HUES64 (cell line): Measurements from ENCODE around the gene CTIF.

ENCODE experiments used
- H3K27ac ChIP-seq: 2 replicates; pipeline ENCODE4 v1.7.0; 2013; ENCODE audit warnings: low read depth, low read length, inconsistent platforms
- H3K27me3 ChIP-seq: 2 replicates; pipeline ENCODE4 v1.6.1; 2013; ENCODE audit warnings: mild to moderate bottlenecking, low read length; ENCODE audit not compliant: insufficient read depth
- H3K36me3 ChIP-seq: 2 replicates; pipeline ENCODE4 v1.6.1; 2013; ENCODE audit warnings: mild to moderate bottlenecking, low read length; ENCODE audit not compliant: insufficient read depth
- H3K4me1 ChIP-seq: 2 replicates; pipeline ENCODE4 v1.6.1; 2013; ENCODE audit warnings: mild to moderate bottlenecking, low read length, moderate library complexity; ENCODE audit not compliant: insufficient read depth
- H3K4me3 ChIP-seq: 2 replicates; pipeline ENCODE4 v1.5.1; 2013; ENCODE audit warnings: mild to moderate bottlenecking, low read length, moderate library complexity
- H3K9ac ChIP-seq: 2 replicates; pipeline ENCODE4 v1.6.1; 2013; ENCODE audit warnings: mild to moderate bottlenecking, low read depth, low read length
- H3K9me3 ChIP-seq: 2 replicates; pipeline ENCODE4 v1.6.1; 2013; ENCODE audit warnings: low read depth, low read length; ENCODE audit not compliant: insufficient read depth
- WGBS: fragments of 150-250, 120-280 bp; methylation state at CpG from one replicate; pipeline ENCODE4 v1.1.7; 2013; ENCODE audit warnings: missing lambda C conversion rate; 5-methylcytosine and 5-hydroxymethylcytosine counted together

The CTIF gene

DNA sequence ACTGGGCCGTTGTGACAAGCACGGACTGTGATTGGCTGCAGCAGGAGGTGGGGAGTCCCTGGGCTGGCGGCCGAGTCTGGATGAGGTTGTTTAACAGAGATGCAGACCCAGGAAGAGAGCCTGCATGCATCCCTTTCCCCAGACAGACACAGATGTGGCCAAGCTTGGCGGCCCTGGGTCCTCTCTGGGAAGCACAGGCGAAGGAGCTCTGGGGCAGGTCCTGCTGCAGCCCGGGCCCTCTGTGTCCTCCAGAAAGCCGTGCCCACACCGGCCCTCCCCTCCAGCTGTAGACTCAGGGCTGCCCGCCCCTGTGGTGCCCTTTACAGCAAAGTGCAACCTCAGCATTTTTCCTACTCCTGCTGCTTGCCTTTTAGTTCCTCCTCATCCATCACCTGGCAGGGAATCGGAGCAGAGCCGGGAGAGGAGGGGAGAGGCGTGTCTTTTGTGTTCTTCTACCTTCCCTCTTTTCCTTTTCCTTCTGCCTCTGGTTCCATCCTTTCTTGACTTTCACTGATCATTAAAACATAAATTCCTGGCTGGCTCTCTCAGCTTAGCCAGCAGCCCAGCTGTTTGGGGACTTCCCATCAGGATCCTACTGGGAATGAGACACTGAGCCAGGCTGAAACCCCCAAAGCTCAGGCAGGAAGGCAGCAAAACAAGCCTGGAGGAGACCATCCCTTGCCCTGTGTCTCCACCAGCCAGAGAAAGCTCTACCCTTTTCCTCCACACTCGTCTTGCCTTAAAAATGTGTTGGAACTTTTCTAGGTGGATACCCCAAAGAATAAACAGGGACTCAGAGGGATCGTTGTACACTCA, 75.0 kb downstream of the CTIF start:
- no peak overlapping the region for H3K9ac ChIP-seq
- H3K27ac ChIP-seq: no peak overlapping the region
- no peak overlapping the region for H3K4me3 ChIP-seq
- H3K27me3 ChIP-seq: no peaks in the 10 kb centered on the region
- no peaks in the 10 kb centered on the region for H3K9me3 ChIP-seq
- H3K36me3 ChIP-seq: no peaks in the 10 kb centered on the region
- peaks cover 11% of the 10 kb centered on the region; the same call in 1 of the 2 replicates for H3K4me1 ChIP-seq
- WGBS: 79% methylated on average over 15 of the region's 15 CpGs

DNA sequence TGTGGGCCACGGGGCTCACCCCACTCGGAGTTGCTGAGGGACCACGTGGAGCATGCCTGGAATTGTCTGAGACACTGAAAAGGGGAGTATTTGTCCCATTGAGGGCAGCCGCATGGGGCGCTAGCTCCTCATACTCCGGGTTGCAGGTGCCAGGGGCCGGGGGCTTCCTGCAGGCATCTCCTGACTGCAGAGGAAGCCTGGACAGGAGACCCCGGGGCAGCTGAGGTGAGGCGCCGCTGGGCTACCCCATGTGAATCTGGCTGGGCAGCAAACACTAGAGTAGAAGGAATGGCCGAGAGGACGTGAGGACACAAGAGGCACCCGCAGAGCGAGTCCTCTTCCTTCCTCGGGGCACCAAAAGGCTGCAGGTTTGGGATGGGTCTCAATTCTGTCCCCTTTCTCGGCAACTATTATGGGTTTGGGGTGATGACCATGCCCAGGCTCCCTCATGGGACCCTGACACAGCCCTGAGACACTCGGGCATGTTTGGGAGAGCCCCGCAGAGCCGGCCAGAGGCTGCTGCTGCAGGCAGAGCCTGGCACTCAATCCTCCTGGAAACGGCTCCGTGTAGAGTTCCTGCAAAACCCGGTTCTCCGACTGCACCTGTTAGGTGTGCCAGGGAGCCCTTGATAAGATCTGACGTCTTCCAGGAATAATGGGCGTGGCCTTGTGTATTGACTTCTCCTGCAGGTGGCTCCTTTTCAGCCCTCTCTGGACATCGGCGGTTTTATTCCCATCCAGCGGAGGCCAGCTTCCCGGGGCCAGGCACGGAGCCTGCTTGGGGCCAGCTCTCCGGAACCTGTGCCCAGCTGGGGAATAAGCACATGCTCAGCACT, 77.0 kb downstream of the CTIF start:
- Histone ChIP-seq H3K9ac (no peak overlapping the region), H3K27ac (no peak overlapping the region), H3K9me3 (no peaks in the 10 kb centered on the region), H3K27me3 (no peaks in the 10 kb centered on the region), H3K4me1 (peaks cover 11% of the 10 kb centered on the region; the same call in 1 of the 2 replicates), H3K4me3 (no peak overlapping the region), H3K36me3 (no peaks in the 10 kb centered on the region)
- 91% methylated on average over 31 of the region's 31 CpGs for WGBS

DNA sequence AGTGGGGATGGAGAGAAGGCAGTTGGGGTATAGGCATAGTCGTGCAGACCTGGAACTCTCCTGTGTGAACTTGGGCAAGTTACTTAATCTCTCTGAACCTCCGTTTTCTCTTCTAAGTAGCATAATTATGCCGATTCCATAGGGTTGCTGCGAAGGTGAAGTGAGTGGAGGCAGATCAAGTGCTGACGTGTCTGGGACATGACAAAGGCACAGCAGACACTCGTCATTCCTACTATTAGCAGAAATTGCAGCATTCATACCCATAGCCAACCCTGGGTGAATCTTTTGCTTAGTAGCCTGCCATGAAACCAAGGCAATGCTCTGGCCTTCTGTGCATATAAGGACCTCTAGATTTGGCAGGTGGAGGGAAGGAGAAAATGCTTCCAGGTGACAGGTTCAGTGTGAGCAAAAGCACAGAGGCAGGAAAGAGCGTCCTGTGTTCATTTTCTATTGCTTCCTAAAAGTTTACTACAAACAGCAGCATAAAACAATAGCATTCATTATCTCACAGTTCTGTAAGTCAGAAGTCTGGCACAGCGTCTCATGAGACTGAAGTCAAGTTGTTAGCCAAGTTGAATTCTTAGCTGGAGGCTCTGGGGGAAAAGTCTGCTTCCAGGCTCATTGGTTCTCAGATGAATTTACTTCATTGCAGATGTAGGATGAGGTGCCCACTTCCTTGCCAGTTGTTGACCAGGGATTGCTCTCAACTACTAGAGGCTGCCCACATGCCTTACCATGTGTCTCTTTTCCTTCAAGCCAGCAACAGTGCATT, 77.8 kb downstream of the CTIF start:
- peaks cover 11% of the 10 kb centered on the region; the same call in 1 of the 2 replicates for H3K4me1 ChIP-seq
- no peaks in the 10 kb centered on the region for H3K36me3 ChIP-seq
- no peak overlapping the region for H3K9ac ChIP-seq
- no peak overlapping the region for H3K4me3 ChIP-seq
- no peak overlapping the region for H3K27ac ChIP-seq
- H3K27me3 ChIP-seq: no peaks in the 10 kb centered on the region
- 92% methylated on average over 8 of the region's 8 CpGs for WGBS
- no peaks in the 10 kb centered on the region for H3K9me3 ChIP-seq

DNA sequence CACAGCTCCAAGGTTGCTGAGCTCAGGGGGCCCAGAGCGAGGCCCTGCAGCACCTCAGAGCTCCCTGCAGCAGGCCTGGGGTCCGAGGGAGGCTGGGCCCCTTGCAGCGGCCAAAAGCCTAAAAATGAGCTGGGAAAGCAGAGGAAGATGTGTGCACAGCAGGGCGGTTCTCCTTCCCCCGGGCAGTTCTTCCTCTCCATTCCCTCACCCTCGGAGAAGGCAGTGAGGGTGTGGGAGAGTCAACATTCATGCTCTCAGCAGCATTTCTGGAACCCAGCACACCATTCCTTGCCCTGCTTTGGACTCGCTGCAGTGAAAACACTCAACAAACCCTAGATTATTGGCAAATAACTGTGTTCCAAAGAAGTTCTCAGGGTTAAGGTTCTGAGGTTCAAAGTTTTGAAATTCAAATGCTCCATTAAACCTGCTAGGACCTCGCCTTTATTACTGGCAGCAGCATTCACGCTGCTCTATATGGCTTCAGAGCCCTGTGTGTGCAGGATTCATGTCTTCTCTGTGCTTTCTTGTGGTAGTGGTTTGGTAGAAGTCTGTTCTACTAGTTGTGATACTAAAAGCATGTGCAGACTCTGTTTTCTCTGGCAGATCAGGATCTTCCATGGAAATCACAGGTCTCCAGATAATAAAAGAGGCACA, 79.1 kb downstream of the CTIF start:
- peaks cover 17% of the 10 kb centered on the region; the same call in 1 of the 2 replicates for H3K4me1 ChIP-seq
- H3K27me3 ChIP-seq: no peaks in the 10 kb centered on the region
- 80% methylated on average over 8 of the region's 9 CpGs for WGBS
- no peaks in the 10 kb centered on the region for H3K36me3 ChIP-seq
- H3K4me3 ChIP-seq: no peak overlapping the region
- no peaks in the 10 kb centered on the region for H3K9me3 ChIP-seq
- no peak overlapping the region for H3K27ac ChIP-seq
- no peak overlapping the region for H3K9ac ChIP-seq

DNA sequence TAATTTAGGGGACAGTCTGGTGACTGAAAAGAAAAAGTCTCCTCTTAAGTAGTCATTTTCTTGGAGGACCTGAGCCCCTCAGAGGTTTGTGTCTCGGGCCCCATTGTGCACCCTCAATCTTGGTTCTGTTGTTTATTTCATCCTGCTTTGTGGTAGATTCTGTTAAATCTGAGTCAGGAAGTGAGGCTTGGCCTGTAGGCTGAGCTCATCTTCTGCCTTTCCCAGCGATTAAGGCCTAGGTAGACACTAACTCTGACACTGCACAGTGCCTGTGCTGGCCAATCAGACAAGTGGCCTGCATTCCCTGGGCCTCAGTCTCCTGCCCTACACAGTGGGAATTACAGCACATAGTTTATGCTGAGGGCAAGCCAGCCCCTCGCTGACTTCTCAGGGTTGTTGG, 80.2 kb downstream of the CTIF start:
- H3K27me3 ChIP-seq: no peaks in the 10 kb centered on the region
- H3K4me1 ChIP-seq: peaks cover 13% of the 10 kb centered on the region; the same call in 1 of the 2 replicates
- no peak overlapping the region for H3K27ac ChIP-seq
- H3K36me3 ChIP-seq: no peaks in the 10 kb centered on the region
- H3K4me3 ChIP-seq: no peak overlapping the region
- no peaks in the 10 kb centered on the region for H3K9me3 ChIP-seq
- H3K9ac ChIP-seq: no peak overlapping the region
- WGBS: 94% methylated on average over 3 of the region's 3 CpGs

DNA sequence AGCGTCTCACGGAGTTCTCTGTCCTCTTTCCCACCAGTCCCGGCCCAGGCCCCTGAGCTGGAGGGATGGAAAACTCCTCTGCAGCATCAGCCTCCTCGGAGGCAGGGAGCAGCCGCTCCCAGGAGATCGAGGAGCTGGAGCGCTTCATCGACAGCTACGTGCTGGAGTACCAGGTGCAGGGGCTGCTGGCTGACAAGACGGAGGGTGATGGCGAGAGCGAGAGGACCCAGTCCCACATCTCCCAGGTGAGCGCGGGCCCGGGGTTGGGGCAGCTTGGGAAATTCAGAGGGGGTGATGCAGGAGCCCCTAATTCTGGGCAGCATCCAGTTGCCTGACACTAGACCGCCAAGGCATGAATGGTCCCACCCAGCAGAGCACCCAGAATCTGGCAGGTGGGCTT, 80.7 kb downstream of the CTIF start:
- Histone ChIP-seq H3K27me3 (no peaks in the 10 kb centered on the region), H3K9ac (no peak overlapping the region), H3K27ac (no peak overlapping the region), H3K4me1 (peaks cover 12% of the 10 kb centered on the region; the same call in 1 of the 2 replicates), H3K4me3 (no peak overlapping the region), H3K36me3 (no peaks in the 10 kb centered on the region), H3K9me3 (no peaks in the 10 kb centered on the region)
- WGBS: 97% methylated on average over 16 of the region's 16 CpGs

DNA sequence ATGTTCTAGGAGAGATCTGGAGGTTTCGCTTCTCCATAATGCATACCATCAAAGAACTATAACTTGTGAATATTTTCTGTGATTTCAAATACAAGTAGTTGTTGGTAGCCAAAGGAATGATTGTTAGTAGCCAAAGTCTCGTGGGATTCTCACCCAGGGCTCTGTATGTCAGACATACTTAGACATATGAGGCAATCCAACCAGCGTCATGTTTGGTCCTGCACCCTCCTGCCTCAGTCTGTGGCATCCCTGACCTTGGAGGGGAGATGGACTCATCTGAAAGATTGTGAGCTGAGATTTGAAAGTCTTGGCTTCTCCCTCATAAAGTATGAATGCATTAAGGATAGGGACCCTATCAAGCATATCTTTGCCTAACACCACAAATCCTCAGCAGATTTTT, 81.2 kb downstream of the CTIF start:
- Histone ChIP-seq H3K4me3 (no peak overlapping the region), H3K27ac (no peak overlapping the region), H3K9me3 (no peaks in the 10 kb centered on the region), H3K4me1 (peaks cover 12% of the 10 kb centered on the region; the same call in 1 of the 2 replicates), H3K36me3 (no peaks in the 10 kb centered on the region), H3K27me3 (no peaks in the 10 kb centered on the region), H3K9ac (no peak overlapping the region)
- 96% methylated on average over 2 of the region's 3 CpGs for WGBS

DNA sequence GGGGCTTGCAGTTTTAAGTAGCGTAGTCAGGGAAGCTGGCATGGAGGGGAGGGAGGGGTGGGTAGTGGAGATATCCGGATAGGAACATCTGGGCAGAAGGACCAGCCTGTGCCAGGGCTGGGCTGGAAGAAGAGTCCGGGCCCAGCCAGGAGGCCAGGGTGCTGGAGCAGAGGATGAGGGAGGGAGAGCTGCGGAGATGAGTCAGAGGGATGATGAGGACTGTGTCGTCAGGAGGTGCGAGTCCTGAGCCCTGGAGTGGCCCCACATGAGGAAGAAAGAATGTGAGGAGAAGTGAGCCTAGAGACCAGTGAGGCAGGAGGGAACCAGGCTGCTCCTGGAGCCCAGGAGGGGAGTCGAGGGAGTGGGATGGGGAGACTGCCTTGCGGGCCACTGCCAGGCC, 82.4 kb downstream of the CTIF start:
- no peak overlapping the region for H3K27ac ChIP-seq
- no peaks in the 10 kb centered on the region for H3K9me3 ChIP-seq
- H3K27me3 ChIP-seq: no peaks in the 10 kb centered on the region
- peaks cover 12% of the 10 kb centered on the region; the same call in 1 of the 2 replicates for H3K4me1 ChIP-seq
- no peak overlapping the region for H3K4me3 ChIP-seq
- WGBS: 85% methylated on average over 8 of the region's 8 CpGs
- no peaks in the 10 kb centered on the region for H3K36me3 ChIP-seq
- H3K9ac ChIP-seq: no peak overlapping the region

DNA sequence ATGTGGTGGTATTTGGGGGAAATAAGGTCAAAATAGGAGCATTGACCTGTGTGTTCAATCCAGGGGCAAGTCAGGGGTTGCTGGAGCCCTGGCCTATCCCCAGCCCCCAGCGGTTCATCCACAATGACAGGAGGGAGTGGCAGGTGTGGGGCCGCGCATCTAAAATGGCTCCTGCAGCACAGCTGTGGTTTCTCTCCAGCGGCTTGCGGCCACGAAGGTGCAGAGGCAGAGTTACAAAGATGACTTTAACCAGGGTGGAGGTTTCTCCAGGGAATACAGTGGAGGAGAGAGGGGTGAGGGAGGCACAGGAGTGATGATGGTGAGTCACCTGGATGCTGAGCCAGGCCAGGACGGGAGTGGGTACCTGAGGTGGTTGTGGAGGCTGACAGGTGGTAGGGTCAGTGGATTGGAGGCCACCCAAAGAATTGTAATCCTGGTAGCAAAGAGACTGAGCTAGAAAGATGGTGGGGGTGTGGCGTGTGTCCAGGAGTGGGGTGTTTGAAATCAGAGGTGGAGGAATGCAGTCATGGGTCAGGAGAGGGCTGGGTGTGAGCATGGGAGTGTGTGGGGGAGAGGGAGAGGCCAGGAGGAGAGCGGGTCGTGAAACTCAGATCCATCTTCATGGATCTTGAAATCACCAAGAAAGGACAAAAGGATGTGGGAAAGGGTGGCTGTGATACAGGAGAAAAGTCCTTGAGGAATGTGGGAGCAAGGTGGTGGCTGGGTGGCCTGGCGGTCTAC, 83.2 kb downstream of the CTIF start:
- Histone ChIP-seq H3K27ac (no peak overlapping the region), H3K9ac (no peak overlapping the region), H3K27me3 (no peaks in the 10 kb centered on the region), H3K4me1 (peaks cover 14% of the 10 kb centered on the region; the same call in 1 of the 2 replicates), H3K36me3 (no peaks in the 10 kb centered on the region), H3K9me3 (no peaks in the 10 kb centered on the region), H3K4me3 (no peak overlapping the region)
- 85% methylated on average over 11 of the region's 11 CpGs for WGBS

DNA sequence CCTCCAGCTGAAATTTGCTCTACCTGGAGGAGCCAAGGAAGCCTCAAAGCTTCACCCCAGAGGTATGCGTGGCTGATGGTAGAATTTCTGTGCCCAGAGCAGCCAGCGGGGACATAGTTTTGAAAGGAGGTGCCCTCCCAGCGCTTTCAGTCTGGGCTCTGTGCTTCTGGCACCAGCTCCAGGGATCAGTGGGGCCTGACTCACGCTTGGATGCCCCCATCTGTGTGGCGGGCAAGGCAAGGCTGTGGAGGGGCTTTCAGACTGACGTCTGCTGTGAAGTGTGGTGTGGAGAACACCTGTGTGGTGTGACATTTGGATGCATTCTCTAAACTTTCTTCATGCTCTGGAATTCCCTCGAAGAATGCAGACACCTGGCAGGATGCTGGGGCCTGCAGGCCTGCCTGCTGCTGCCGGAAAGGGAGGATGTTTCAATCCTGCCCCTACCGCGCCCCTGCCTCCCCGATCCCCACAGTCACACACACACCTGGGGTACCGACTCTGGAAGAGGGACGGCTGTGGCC, 84.1 kb downstream of the CTIF start:
- no peak overlapping the region for H3K9ac ChIP-seq
- WGBS: 84% methylated on average over 13 of the region's 13 CpGs
- H3K27me3 ChIP-seq: no peaks in the 10 kb centered on the region
- H3K36me3 ChIP-seq: no peaks in the 10 kb centered on the region
- peaks cover 17% of the 10 kb centered on the region; the same call in 1 of the 2 replicates for H3K4me1 ChIP-seq
- H3K9me3 ChIP-seq: no peaks in the 10 kb centered on the region
- H3K27ac ChIP-seq: no peak overlapping the region
- no peak overlapping the region for H3K4me3 ChIP-seq
